Measurements from ENCODE around the gene GOSR2. TPM values are rescaled to one million over a fixed set of nuclear protein-coding genes. Genes with fewer than 3 reads are reported as not detected.

Gene GOSR2
- total and polyA plus RNA-seq, 2 of the 13 experiments (the other 11 are each of a cell fraction or from before 2014, with no cell fraction given), result 61.5 to 63.9 TPM

GRCh38 chr17:46976626-46977270 lies 53.8 kb downstream of the GOSR2 start (continued):
- TF ChIP-seq ZNF33B (CRISPR knock-in tag; IDR thresholded peaks at IDR 0.05) (no peak), NAIF1 (CRISPR knock-in tag; IDR thresholded peaks at IDR 0.05; ENCODE audit: borderline replicate concordance) (no peak), ZNF773 (CRISPR knock-in tag; IDR thresholded peaks at IDR 0.05; ENCODE audit: borderline replicate concordance) (no peak), ZBTB38 (CRISPR knock-in tag; IDR thresholded peaks at IDR 0.05) (no peak), ZNF776 (CRISPR knock-in tag; IDR thresholded peaks at IDR 0.05) (no peak), PAX8 (CRISPR knock-in tag; IDR thresholded peaks at IDR 0.05; ENCODE audit: borderline replicate concordance) (no peak), ZNF281 (CRISPR knock-in tag; IDR thresholded peaks at IDR 0.05; ENCODE audit: borderline replicate concordance) (no peak), MAZ (IDR thresholded peaks at IDR 0.05; ENCODE audit: borderline replicate concordance, low read depth, low read length) (no peak), MAZ (CRISPR knock-in tag; IDR thresholded peaks at IDR 0.05; ENCODE audit: low read depth) (no peak), SETDB1 (CRISPR knock-in tag; IDR thresholded peaks at IDR 0.05; ENCODE audit: borderline replicate concordance) (no peak)

GRCh38 chr17:46977348-46977747 lies 54.4 kb downstream of the GOSR2 start:
- POLR2A ChIA-PET, result no interaction called here
- FAIRE-seq, result no peak
- TF ChIP-seq XRCC5 (optimal IDR thresholded peaks at IDR 0.05; ENCODE audit: low read length) (peak; percentile 21), ZNF563 (CRISPR knock-in tag; IDR thresholded peaks at IDR 0.05) (no peak), ZNF576 (CRISPR knock-in tag; IDR thresholded peaks at IDR 0.05) (no peak), HNF4A (CRISPR knock-in tag; IDR thresholded peaks at IDR 0.05) (no peak), STAG1 (CRISPR knock-in tag; IDR thresholded peaks at IDR 0.05) (0 out of 2 replicates have a peak, but pooled peaks have one; percentile 9), YY1 (IDR thresholded peaks at IDR 0.05; ENCODE audit: insufficient read depth, insufficient replicate concordance, low read depth, low read length) (no peak), ZBTB33 (CRISPR knock-in tag; IDR thresholded peaks at IDR 0.05) (peak; percentile 52; the same call in 1 of the 2 replicates)

More at GRCh38 chr17:46977348-46977747, 54.4 kb downstream of the GOSR2 start:
- Histone ChIP-seq H3K4me1 (ENCODE audit: insufficient read depth, low read length) (peaks cover 18% of the 10 kb centered on the region), H3K4me2 (ENCODE audit: low read depth, low read length) (no peak overlapping the region), H3K9ac (ENCODE audit: insufficient read depth, low read depth, low read length) (no peak overlapping the region), H3K9me3 (ENCODE audit: low read length) (no peaks in the 10 kb centered on the region), H2AFZ (ENCODE audit: low read length) (no peak overlapping the region), H3K27ac (ENCODE audit: extremely low read length, insufficient read depth, low read length) (no peak overlapping the region), H4K20me1 (ENCODE audit: insufficient read depth, low read length) (no peaks in the 10 kb centered on the region), H3K4me3 (replicated peaks in 1 of 3; ENCODE audit: insufficient read depth in 1 of 3, low read depth in 2 of 3, low read length in 3 of 3) (no peak overlapping the region), H3K27me3 (ENCODE audit: control insufficient read depth in 1 of 2, insufficient read depth in 2 of 2, low read length in 2 of 2) (no peaks in the 10 kb centered on the region), H3K79me2 (ENCODE audit: insufficient read depth, low read length) (no peaks in the 10 kb centered on the region), H3K36me3 (replicated peaks in 1 of 2; ENCODE audit: control insufficient read depth in 1 of 2, insufficient read depth in 2 of 2, low read length in 2 of 2) (no peaks in the 10 kb centered on the region; a peak in 1 of 5 replicates)
- intact Hi-C loops (cut with micrococcal nuclease; ENCODE audit: unreplicated experiment), result no loop called here
- DNase-seq (ENCODE audit: low spot score), result peak; percentile 54
- peak; percentile 91 for ATAC-seq
- CTCF ChIA-PET (ENCODE audit: low intra/inter-chr PET ratio, low total read pairs), result interaction anchor here (1.4 kb wide), 1 partner anchor 24 kb away, joined by 4 read pairs; no protein-coding TSS in a partner anchor
- in situ Hi-C loops (cut with HindIII; ENCODE audit: extremely low pct_ligation_motif_present, low pct_unique_long_range_greater_than_20kb), result no loop called here
- 78% methylated on average over 7 of the region's 7 CpGs for WGBS (ENCODE audit: low lambda C conversion rate)
- no TSS peak for BruUV-seq (replicated peaks)

All from HepG2 (cell line).